H1 (cell line): Measurements from ENCODE around the gene AOPEP. TPM values are rescaled to one million over a fixed set of nuclear protein-coding genes. Genes with fewer than 3 reads are reported as not detected.

Source experiments
- CHD7 ChIP-seq: fragments of 300-600 bp; sonication (generic); IDR thresholded peaks from 2 replicates; pipeline ENCODE4 v1.7.1; 2012; ENCODE audit warnings: low read length, moderate library complexity, mild to moderate bottlenecking, inconsistent platforms; ENCODE audit not compliant: insufficient replicate concordance
- RBBP5 ChIP-seq: IDR thresholded peaks from 2 replicates; pipeline ENCODE4 v1.7.1; 2012; ENCODE audit warnings: low read depth, mild to moderate bottlenecking, inconsistent platforms, low read length, moderate library complexity, borderline replicate concordance
- polyA plus RNA-seq, 7 experiments: library from polyadenylated mRNA; depleted of rRNA in 3 of 7; stranded (reverse) in 5 of 7; unstranded in 2 of 7; fragments of >200 nt in 5 of 7; fragments of 200-250 nt in 2 of 7; gene quantifications; 1 replicate in 5 of 7; 2 replicates in 1 of 7; 4 replicates in 1 of 7; pipeline versions ENCODE4 v1.2.1 to v1.2.3, GENCODE V29; 2011 to 2013; ENCODE audit warnings: missing spikeins in 2 of 7, mixed read lengths in 2 of 7
- total RNA-seq: library from RNA; stranded (reverse); fragmentation: NEBNext Ultra II Directional; extraction: Animal tissue kit (Norgen Biotek cat#: 25700); gene quantifications from 2 replicates; pipeline ENCODE4 v1.2.1, GENCODE V29; 2021

AOPEP gene
- total and polyA plus RNA-seq, 2 of the 8 experiments (the other 6 are each of a cell fraction or from before 2014, with no cell fraction given), result 6.1 to 14.3 TPM

- no peak for TF ChIP-seq CHD7
- TF ChIP-seq RBBP5, result no peak
Observed at GRCh38 chr9:95075700-95076099, 349.2 kb downstream of the AOPEP start (continued).
